GM19452 (cell line): ENCODE measurements around the gene EBPL.

Experiments
- ATAC-seq: cut with Tn5 transposase; IDR thresholded peaks from one replicate; pipeline ENCODE4 v1.9.1; 2021; ENCODE audit not compliant: unreplicated experiment

The EBPL gene

GRCh38 chr13:49676581-49677298 lies 14.5 kb downstream of the EBPL start:
- no peak for ATAC-seq

GRCh38 chr13:49670828-49671227 lies 20.5 kb downstream of the EBPL start:
- no peak for ATAC-seq

GRCh38 chr13:49669735-49670309 lies 21.5 kb downstream of the EBPL start:
- ATAC-seq: no peak

GRCh38 chr13:49667773-49668172 lies 23.5 kb downstream of the EBPL start:
- no peak for ATAC-seq

- no peak for ATAC-seq
Observed at GRCh38 chr13:49664606-49665005, 26.7 kb downstream of the EBPL start.

- ATAC-seq: no peak
Observed at GRCh38 chr13:49657241-49657641, 34.0 kb downstream of the EBPL start.

- ATAC-seq: no peak
Observed at GRCh38 chr13:49655906-49656305, 35.4 kb downstream of the EBPL start.

- no peak for ATAC-seq
Observed at GRCh38 chr13:49654011-49654410, 37.3 kb downstream of the EBPL start.

GRCh38 chr13:49653478-49653877 lies 37.8 kb downstream of the EBPL start:
- no peak for ATAC-seq

- no peak for ATAC-seq
Observed at GRCh38 chr13:49652355-49653305, 38.7 kb downstream of the EBPL start.

GRCh38 chr13:49651570-49652354 lies 39.5 kb downstream of the EBPL start:
- no peak for ATAC-seq

- ATAC-seq: no peak
Observed at GRCh38 chr13:49649963-49650312, 41.3 kb downstream of the EBPL start.

GRCh38 chr13:49649244-49649962 lies 41.9 kb downstream of the EBPL start:
- no peak for ATAC-seq

GRCh38 chr13:49646688-49647087 lies 44.6 kb downstream of the EBPL start:
- ATAC-seq: no peak

GRCh38 chr13:49645451-49645850 lies 45.8 kb downstream of the EBPL start:
- no peak for ATAC-seq

GRCh38 chr13:49643035-49643646 lies 48.1 kb downstream of the EBPL start:
- peak; percentile 56 for ATAC-seq

- no peak for ATAC-seq
Observed at GRCh38 chr13:49641801-49642291, 49.4 kb downstream of the EBPL start.

- ATAC-seq: no peak
Observed at GRCh38 chr13:49638744-49639072, 52.6 kb downstream of the EBPL start.

GRCh38 chr13:49638030-49638743 lies 53.1 kb downstream of the EBPL start:
- no peak for ATAC-seq
